ENCODE results near the gene FCHSD2.

The FCHSD2 gene

DNA sequence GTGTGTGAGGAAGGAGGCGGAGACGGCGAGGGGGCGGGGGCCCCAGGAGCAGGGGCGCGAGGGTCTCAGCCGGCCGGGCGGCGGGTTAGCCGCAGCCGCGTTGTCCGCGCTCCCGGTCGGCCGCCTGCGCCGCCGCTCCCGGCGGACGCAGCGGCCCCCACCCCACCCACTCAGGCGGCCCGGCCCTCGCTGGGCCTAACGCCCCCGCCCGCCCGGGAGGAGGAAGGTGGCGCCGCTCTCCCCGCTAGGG, at the start of gene FCHSD2:
Gene FCHSD2, minus strand, starts transcription at position 191 of the 250 bp plus-strand sequence. CDS start 441 bp downstream, outside the sequence.
- DNase-seq, result no peak

DNA sequence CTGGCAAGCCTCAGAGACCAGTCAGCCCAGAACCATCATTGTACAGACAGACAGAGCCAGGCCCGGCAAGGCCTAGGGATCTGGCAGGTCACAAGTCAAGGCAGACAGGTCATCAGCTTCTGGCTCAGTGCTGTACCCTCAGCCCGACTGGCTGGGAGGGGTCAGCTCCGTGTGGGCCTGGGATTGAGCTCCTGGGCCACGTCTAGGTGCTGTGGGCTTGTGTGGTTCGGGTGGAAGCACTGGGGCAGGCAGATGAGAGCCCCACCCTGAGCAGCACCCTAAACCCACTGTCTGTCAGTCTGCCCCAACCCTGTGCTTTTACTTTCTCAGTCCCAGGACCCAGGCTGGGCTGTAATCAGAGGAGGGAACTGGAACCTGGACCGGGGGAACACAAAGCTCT, 49.0 kb upstream of the FCHSD2 start:
- no peak for DNase-seq

DNA sequence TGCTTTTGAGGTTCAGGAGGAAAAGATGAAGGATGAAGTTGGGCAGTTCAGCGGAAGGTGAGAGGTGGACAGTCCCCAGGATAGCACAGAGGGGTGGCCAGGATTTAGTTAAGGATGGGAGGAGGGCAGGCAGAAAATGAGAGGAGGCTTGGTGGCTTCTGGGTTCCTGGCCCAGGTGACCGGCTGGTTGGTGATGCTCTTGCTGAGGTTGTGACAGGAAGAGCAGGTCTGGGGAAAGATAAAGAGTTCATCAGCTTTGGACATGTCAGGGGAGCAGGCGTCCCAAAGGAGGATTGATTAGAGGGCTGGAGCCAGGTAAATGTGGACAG, 48.4 kb upstream of the FCHSD2 start:
- no peak for DNase-seq

DNA sequence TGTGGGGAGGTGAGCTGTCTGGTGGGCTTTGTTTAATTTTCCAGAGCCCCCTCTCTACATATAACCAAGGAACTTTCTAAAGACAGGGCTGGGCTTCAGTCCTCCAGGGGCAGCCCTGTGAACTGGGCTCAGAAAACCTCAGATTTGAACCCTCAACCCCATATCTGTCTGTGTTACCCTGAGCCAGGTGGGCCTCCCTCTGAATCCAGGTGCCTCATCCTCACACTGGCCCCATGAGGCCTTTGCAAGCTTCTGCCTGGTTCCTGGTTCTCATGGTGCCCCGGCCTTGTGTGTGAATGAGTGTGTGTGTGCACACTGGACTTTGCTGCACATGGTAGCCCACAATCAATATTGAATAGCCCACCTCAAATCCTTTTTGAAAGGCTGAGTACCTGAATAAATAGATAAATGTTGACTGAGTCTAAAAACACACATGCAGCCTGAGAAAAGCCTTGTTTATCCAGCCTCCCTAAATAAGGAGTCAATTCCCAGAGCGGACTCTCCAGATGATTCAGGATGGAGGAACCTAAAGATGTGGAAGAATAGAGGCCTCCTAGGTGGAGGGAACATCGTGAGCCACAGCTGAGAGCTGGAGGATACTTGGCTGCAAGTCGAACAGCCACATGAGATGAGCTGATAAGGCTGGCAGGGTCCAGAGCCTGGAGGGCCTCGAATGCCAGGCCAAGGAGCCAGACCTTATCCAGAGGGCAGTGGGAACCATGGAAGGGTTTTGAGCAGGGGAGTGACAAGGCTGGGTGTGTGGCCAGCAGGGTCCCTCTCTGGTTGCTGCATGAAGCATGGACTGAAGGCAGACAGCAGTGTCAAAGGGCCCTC, 47.8 kb upstream of the FCHSD2 start:
- DNase-seq, result no peak

DNA sequence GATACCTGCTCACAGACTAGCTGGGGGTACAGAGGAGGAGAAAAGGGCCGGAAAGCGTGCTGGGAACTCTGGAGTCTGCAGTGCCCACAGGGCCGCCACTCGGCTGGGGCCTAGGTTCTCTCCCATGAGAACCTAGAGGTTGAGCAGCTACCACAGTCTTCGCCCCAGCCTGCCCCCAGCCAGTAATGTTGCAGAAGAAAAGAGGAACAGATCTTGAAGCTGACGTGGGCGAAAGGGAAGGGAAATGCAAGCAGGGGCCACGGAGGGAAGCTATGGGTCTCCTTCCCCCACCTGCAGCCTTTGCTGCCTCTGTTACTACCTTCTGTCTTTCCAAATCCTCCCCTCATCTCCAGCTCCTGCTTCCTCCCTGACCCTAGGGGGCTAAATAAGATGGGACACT, 47.2 kb upstream of the FCHSD2 start:
- DNase-seq, result peak in 1 of 2 donors; percentile 76

DNA sequence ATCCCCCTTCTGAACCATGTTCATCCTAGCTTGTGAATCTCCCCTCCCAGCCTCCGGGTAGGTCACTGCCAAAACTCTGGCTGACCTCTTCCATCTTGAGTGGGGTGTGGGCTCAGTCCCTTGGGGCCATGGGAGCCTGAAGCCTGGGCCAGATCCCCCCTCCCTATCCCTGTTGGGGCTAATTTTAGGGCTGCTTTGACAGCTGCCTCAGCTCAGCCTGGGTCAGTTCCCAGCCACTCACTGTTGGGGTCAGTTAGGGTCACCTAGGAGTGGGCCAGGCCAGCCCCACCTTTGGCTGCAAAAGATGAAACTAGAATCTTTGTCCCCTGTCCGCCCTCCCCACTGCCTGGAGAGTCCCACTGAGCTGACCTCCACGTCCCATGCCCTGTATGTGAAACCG, 46.2 kb upstream of the FCHSD2 start:
- no peak for DNase-seq

DNA sequence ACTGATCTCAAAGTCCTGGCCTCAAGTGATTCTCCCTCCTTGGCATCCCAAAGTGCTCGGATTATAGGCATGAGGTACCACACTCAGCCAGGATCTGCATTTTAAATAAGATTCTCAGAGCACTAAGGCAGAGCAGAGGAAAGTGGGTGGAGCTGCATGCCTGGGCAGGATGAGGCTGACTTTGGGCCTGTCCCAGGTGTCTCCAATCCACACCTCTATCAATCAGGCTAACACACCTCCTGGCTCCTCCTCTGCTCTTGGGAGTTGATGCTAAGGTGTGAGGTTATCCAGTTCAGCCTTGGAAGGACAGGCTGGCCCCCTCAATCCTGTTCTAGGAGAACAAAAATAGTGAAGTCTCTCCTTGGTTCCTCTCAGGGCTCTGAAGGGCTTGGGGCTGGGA, 45.7 kb upstream of the FCHSD2 start:
- no peak for DNase-seq

DNA sequence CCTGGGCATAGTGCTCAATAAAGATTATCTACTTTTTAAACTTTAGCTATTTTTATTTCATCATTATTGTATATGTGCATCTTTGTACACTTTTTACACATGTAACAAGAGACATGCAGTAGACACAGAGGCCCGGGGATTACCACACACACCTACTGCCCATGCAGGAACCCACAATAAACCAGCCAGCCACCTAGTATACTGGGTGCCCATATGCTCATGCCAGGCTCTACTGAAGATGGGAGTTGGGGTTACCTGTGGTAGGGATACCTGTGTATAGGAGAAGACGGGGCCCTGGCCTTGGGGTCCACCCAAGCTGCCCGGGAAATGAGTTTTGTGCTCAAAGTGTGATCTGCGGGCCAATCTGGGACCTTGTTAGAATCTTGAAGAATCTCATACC, 44.8 kb upstream of the FCHSD2 start:
- DNase-seq, result no peak

DNA sequence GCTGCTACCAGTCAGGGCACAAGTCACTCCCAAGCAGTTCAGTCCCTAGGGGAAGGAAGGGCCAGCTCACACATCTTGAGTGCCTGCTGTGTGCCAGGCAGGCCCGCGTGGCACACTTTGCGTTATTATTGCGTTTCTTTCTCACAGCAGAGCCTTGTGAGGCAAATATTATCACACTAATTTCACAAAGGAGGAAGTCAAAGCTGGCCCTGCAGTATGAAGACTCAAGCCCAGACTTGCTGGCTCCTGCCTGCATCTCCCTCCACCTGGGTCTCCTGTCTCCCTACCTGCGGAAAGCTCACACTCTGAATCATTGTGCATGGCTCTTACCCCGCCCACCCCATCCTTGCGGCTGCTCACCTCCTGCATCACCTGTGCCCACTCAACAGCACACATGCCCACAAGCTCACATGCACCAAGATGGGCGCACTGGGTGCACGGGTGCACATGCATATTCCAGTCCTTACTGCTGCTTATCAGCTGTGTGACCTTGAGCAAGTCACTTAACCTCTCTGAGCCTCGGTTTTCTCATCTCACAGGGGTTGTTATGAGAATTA, 44.3 kb upstream of the FCHSD2 start:
- no peak for DNase-seq

DNA sequence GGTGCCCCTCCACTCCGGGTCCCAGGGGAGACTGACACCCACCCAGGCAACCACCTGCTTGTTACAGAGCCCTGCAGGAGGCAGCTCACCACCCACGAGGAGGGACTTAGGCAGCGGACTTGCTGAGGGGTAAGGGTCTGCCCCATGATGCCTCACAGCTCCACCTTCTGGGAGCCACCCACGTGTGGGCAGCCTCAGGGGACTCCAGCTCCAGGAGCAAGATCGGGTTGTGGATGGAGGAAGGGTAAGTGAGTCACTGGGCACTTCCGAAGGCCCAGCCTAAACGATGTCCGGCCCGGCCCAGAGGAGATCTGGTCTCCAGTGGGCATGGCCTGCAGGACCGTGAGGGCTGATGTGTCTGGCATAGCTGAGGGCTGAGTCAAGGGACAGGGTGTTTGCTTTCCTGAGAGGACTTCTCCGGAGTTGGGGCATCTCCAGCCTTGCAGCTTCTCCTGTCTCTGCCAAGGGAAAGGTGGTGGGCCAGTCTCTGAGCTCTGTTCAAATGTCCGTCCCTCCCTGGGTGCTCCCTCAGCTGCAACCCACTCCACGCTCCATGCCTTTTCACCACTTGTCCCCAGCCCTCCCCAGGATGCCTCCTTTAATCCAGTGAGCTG, 43.7 kb upstream of the FCHSD2 start:
- DNase-seq, result no peak

DNA sequence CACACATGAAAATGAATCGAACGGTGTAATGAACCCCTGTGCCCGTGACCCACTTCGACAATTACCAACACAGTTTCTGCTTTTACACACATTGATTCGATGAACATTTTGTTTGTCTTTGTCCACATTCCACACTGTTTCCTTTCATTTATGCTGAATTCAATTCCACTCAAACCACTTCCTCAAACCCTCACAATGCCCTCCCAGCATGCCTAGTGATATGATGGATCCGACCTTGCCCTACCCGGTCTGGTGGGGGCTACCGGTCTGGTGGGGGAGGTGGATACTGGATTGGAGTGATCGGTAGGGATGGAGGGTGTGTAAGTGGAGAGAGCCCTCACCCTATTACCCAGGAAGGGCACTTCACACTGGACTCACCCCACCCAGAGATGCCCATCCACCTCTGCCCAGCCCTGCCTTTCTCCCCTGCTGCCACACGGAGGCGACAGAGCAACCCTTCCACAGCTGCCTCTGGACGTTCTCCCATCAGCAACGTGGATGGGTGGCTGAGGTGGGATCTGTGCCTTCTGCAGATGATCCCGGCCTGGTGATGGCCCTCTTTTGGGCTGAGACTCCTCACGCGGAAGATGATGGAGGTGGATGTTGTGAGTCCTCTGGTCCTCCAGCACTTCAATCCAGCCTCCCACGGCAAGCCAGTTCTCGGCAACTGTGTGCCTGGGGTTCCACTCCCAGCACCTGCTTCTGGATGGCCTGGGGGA, 43.0 kb upstream of the FCHSD2 start:
- DNase-seq, result peak; percentile 40 to 59

DNA sequence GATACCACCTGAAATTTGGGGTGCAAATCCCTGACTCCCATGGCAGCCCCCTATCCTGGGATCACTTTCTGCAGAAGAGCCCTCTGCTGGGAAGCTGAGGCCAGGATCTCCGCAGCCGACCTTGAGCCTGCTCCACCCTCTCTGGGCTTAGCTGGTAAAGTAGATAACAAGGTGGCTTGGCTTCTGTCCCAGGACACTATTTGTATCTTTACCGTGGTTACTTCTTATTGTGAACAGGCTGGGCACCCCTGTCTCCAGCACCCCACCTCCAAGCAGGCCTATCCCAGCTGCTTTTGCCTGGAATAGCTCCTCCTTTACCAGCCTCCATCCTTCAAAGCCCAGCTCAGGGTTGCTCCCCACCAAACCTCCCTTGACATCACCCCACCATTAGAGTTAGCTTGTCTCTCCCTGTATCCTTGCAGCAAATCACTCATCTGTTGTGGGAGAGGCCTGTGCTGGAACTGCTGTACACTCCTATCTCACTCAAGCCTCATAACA, 40.8 kb upstream of the FCHSD2 start:
- no peak for DNase-seq

DNA sequence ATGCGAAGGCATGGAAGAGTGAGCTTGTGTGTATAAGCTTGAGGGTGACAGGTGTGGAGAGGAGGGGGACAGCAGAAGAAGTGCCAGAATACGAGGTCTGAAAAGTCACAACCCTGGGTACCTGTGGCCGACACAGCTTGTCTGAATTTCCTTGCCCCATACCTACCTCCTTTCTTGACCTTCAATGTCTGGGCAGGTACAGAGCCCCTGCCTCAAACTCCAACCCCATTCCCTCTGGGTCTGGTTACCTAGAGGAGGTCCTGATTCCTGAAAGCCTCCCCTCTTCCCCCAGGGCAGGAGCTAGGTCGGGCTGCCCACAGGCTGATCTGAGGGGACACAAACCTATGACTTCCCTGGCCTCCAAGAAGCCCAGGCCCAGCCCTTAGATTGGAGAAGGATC, 36.6 kb upstream of the FCHSD2 start:
- DNase-seq, result no peak

DNA sequence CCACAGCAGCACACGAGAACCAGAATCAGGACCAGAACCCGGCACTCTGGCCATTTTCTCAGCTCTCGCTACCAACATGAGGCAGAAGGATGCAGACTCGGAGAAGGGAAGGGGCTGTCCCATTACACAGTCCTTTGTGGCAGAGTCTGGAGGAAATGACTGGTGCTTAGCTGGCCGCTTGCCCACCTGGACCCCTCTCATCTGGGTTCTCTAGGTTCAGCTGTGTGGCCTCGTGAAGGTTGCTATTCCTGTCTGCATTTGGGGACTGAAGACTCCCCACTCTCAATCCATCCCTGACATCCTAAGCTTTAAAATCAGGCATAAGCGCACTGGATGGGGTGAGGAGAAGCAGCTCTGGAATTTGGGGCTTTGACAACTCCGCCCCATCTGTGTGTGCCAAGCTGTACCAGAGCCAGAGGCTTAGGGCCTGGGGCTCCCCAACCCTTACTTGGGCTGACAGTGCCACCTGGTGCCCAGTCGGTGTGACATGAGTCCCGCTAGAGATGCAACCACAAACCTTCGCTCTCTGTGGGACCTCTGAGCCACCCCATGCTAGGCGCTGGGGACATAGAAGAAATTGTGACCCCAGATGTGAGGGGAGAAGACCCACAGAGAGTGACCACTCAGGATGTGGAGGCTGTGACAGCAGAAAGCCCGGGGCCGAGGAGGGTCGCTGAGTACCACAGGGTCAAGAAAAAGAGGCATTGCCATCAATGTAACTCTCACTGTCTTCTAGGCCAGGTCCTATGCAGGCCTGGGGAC, 35.8 kb upstream of the FCHSD2 start:
- DNase-seq, result peak; percentile 81 to 87

DNA sequence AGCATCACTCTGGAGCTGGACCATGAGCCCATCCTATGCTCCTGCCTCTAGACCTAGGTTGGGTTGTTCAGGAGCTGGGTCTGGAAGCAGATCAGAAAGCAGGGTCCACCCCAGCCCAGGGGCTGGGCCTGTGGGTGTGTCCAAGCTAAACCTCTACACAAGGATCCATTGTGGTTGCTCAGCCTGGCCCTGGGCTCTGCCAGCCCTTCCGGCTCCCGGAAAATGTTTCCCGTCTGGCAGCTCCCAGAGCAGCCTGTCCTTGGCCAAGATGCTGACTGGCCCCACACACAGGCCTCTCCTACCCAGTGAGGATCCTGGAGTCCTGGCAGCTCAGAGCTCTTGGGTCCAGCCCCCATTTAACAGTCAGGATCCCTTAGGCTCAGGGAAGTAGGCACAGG, 35.3 kb upstream of the FCHSD2 start:
- DNase-seq, result no peak

DNA sequence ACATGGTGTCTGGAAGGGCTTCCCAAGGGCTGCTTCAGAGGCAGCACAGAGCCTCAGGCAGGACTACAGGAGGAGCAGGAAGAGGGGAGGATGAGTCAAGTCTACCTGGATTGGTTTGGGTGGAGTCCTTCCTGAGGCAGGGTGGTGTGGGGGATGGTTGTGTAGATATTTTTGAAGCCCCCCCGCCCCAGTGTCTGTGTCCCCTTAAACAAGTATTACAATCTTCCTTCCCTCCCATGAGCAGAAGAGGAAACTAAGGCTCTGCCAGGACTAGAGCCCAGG, 34.7 kb upstream of the FCHSD2 start:
- DNase-seq, result no peak

DNA sequence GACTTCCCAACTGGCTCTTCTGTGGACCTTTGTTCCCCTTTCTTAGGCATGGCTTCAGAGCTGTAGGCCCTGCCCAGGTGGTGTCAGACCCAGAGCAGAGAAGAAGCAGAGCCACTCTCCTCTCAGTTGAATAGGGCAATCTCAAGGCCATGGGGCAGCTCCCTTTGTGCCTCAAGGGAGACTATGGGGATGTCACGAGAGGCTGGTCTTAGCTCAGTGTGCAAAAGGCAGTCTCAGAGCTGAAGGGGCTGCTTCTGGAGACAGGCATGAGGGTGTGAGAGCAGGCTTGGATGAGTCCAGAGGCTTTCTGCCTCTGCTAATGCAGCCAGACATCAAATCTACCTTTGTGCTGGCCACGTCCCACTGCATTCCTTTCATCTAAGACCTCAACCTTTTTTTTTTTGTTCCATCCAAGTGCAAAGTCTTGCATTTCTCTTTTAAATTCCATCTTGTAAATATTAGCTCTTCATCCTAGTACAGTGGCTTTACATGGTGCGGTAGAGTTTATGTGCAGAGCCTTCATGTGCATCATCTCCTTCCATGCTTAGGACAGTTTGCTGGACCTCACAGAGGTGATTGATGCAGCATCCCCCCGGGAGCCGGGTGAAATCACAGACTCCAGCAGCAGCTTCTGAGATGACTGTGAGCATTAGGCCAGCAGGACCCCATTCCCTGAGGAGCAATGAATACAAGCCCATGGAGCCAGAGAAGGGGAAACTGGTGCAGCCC, 34.2 kb upstream of the FCHSD2 start:
- DNase-seq, result no peak

DNA sequence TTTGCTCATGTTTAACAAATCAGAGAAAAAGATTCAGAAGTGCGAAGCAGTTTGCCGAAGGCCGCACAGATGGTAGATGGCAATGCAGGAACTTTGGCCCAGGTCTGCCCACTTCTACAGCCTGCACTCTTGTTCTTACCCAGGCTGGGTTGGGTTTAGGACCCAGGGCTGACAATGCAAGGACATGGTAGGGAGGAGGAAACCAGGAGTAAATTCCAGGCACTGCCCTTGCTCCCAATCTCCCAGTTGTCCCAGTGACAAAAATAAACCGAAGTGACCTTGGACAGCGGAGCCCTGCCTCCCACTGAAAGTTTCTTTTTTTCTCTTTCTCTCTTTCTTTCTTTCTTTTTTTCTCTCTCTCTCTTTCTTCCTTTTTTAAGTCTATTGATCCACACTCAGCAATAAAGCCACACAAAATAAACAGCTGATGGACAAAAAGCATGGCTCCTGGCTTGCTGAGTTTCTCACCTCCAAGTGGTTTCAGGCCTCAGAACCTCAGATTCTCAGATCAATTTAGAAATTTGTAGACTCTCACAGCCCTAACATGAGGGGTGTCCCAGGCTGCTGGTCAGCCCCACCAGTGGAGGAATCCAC, 33.5 kb upstream of the FCHSD2 start:
- DNase-seq, result no peak

DNA sequence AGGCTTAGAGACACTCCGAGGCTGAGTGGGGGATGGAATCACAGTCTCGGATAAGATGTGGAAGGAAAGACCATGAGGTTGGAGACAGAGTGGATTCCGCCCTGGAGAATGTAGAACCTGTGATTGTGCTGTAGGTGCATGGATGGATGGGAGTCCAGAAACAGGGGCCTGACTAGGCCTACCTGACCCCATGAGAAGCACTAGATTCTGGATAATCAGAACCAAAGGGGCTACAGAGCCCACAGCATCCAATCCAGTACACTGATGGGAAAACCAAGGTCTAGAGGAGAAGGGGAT, 32.3 kb upstream of the FCHSD2 start:
- no peak for DNase-seq

DNA sequence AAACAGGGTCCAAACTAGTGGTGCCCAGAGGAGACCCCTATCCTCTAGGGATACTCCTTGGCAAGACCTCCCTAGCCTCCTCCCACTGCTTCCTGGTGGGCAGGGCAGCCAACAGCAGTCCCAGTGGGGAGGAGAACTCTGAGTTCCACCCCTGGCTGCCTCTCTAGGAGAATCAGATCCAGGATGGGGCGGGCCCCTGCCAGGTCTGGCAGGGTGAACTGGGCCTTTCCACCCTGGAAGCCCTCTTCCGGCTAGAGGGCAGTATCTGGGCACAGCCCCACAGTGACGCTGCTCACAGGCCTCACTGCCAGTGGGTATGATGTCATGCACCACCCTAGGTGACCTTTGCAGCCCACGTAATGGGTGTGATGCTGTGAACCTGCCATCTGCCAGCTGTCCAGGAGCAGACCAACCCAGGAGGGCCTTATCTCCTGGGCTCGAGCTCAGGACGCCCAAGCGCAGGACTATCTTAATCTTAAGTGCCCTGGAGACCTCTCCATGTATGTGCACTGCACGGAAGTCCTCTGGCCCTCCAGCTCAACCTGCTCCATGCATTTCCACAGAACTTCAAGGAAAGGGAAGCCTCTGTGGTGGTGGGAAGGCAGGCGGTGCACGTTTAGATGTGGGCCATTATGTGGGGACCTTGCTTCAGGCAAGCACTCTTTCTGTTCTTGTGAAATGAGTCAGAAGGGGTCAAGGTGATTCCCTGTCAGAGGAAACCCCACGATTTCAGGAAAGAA, 31.8 kb upstream of the FCHSD2 start:
- no peak for DNase-seq

DNA sequence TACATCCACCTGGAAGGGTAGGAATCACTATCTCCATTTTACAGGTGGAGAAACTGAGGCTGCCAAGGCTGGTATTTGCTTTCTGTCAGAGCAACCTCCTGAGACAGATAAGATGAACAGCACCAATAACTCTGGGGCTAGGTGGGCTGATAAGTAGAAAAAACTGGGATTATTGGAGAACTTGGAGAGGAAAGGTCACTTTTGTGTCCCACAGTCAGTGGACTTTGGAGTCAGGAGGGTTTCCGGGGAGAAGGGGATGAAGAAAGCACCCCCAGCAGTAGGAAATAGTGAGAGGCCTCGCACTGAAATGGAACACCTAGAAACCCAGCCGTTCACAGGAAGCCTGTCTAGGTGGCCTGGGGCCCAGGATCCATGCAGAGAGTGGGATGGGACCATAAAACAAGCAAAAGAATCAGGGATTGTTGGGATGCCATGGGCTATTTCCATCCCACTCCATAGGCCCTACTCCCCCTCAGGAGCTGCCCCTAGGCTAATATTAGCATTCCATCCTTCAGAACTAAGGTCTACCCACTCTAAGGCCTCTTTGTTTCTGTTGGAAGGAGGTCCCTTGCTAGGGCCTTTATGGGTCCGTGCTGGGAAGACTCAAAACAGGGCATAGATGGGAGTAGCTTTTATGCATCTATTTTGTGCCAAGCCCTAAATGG, 31.0 kb upstream of the FCHSD2 start:
- DNase-seq, result no peak

Measured in CD4-positive, alpha-beta T cell treated with Interleukin-4 for 1 hour (primary cell).